CD4-positive, alpha-beta T cell treated with Interleukin-17A for 4 hours (primary cell): ENCODE data around the gene SYTL3.

ENCODE experiments used
- DNase-seq: peaks from one replicate; pipeline ENCODE4 v3.0.0-alpha.2; 2020; ENCODE audit warnings: mixed read lengths

The SYTL3 gene

GRCh38 chr6:158763434-158764182, 113.8 kb downstream of the SYTL3 start:
- DNase-seq = no peak

- DNase-seq = no peak
Observed at GRCh38 chr6:158764183-158764849, 114.5 kb downstream of the SYTL3 start.

- DNase-seq = no peak
Observed at GRCh38 chr6:158764926-158765325, 115.1 kb downstream of the SYTL3 start.

GRCh38 chr6:158765499-158766068, 115.7 kb downstream of the SYTL3 start:
- DNase-seq = no peak

- DNase-seq = no peak
Observed at GRCh38 chr6:158766621-158767455, 117.0 kb downstream of the SYTL3 start.

GRCh38 chr6:158767709-158768108, 117.9 kb downstream of the SYTL3 start:
- no peak for DNase-seq

- no peak for DNase-seq
Observed at GRCh38 chr6:158768436-158768835, 118.6 kb downstream of the SYTL3 start.

- DNase-seq = no peak
Observed at GRCh38 chr6:158769234-158769770, 119.4 kb downstream of the SYTL3 start.

- no peak for DNase-seq
Observed at GRCh38 chr6:158769771-158770432, 120.0 kb downstream of the SYTL3 start.

GRCh38 chr6:158770533-158771330, 120.9 kb downstream of the SYTL3 start:
- no peak for DNase-seq

- no peak for DNase-seq
Observed at GRCh38 chr6:158771399-158772152, 121.7 kb downstream of the SYTL3 start.

GRCh38 chr6:158772172-158772571, 122.3 kb downstream of the SYTL3 start:
- no peak for DNase-seq

- no peak for DNase-seq
Observed at GRCh38 chr6:158772851-158773371, 123.1 kb downstream of the SYTL3 start.

GRCh38 chr6:158773581-158774449, 124.0 kb downstream of the SYTL3 start:
- DNase-seq = no peak

GRCh38 chr6:158774717-158775449, 125.0 kb downstream of the SYTL3 start:
- DNase-seq = no peak

GRCh38 chr6:158775832-158776231, 126.0 kb downstream of the SYTL3 start:
- no peak for DNase-seq

- DNase-seq = no peak
Observed at GRCh38 chr6:158776737-158777136, 126.9 kb downstream of the SYTL3 start.

- no peak for DNase-seq
Observed at GRCh38 chr6:158777510-158777909, 127.7 kb downstream of the SYTL3 start.
